Measurements from ENCODE around the gene MGMT. TPM values are rescaled to one million over a fixed set of nuclear protein-coding genes. Genes with fewer than 3 reads are reported as not detected.

MGMT gene
- total and polyA plus RNA-seq, 9 of the 15 experiments (the other 6 are each of a cell fraction or from before 2014, with no cell fraction given) = 0.03 to 0.29 (median 0.11) TPM; not detected in 4

- TF ChIP-seq SLC30A9 (CRISPR knock-in tag; IDR thresholded peaks at IDR 0.05) (no peak), ZNF431 (CRISPR knock-in tag; IDR thresholded peaks at IDR 0.05) (no peak), E2F3 (CRISPR knock-in tag; IDR thresholded peaks at IDR 0.05) (no peak), ATF2 (CRISPR knock-in tag; IDR thresholded peaks at IDR 0.05) (no peak), BCLAF1 (IDR thresholded peaks at IDR 0.05; ENCODE audit: borderline replicate concordance in 1 of 2, control insufficient read depth in 1 of 2, low read depth in 2 of 2, low read length in 1 of 2) (no peak), ETV5 (CRISPR knock-in tag; IDR thresholded peaks at IDR 0.05; ENCODE audit: low read depth) (no peak), E2F5 (CRISPR knock-in tag; IDR thresholded peaks at IDR 0.05) (no peak), ZNF589 (CRISPR knock-in tag; IDR thresholded peaks at IDR 0.05; ENCODE audit: low read depth) (no peak)
Measured at GRCh38 chr10:129637010-129637409, 170.0 kb downstream of the MGMT start (continued).

All from K562 (cell line).